ENCODE results near the gene ATOH7.

Gene ATOH7

GRCh38 chr10:68194290-68194689 is 37.6 kb downstream of the ATOH7 start:
- no peak overlapping the region for H3K27ac ChIP-seq
- TF ChIP-seq, protein P1, sequence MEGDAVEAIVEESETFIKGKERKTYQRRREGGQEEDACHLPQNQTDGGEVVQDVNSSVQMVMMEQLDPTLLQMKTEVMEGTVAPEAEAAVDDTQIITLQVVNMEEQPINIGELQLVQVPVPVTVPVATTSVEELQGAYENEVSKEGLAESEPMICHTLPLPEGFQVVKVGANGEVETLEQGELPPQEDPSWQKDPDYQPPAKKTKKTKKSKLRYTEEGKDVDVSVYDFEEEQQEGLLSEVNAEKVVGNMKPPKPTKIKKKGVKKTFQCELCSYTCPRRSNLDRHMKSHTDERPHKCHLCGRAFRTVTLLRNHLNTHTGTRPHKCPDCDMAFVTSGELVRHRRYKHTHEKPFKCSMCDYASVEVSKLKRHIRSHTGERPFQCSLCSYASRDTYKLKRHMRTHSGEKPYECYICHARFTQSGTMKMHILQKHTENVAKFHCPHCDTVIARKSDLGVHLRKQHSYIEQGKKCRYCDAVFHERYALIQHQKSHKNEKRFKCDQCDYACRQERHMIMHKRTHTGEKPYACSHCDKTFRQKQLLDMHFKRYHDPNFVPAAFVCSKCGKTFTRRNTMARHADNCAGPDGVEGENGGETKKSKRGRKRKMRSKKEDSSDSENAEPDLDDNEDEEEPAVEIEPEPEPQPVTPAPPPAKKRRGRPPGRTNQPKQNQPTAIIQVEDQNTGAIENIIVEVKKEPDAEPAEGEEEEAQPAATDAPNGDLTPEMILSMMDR (conservative IDR thresholded peaks at IDR 0.05), result no peak
- TF ChIP-seq ZFX (IDR thresholded peaks at IDR 0.05), result no peak

DNA sequence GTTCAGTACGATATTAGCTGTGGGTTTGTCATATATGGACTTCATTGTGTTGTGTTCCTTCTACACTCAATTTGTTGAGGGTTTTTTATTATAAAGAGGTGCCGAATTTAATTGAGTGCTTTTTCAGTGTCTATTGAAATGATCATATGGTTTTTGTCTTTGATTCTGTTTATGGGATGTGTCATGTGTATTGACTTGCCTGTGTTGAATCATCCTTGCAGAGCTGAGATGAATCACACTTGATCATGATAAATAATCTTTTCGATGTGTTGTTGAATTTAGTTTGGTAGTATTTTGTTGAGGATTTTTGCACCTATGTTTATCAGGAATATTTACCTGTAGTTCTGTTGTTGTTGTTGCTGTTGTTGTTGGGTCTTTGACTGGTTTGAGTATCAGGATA is 39.8 kb downstream of the ATOH7 start:
- TF ChIP-seq, protein P1 (conservative IDR thresholded peaks at IDR 0.05), result no peak
- no peak for TF ChIP-seq ZFX (IDR thresholded peaks at IDR 0.05)
- no peak overlapping the region for H3K27ac ChIP-seq

DNA sequence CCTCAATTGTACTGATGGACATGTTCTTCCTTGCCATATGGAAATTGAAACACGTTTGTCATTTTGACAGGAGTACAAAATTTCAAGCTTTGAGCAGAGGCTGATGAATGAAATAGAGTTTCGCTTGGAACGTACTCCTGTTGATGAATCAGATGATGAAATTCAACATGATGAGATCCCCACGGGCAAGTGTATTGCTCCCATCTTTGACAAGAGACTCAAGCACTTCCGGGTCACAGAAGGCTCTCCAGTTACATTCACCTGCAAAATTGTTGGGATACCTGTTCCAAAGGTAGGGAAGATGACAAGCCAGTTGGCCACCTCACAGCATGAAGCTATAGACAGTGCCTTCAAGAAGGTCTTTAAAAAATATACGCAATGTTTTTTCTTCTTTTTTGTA is 43.1 kb downstream of the ATOH7 start:
- TF ChIP-seq ZFX (IDR thresholded peaks at IDR 0.05), result no peak
- TF ChIP-seq, protein P1 (conservative IDR thresholded peaks at IDR 0.05), result no peak
- H3K27ac ChIP-seq, result no peak overlapping the region

- no peak overlapping the region for H3K27ac ChIP-seq
- no peak for TF ChIP-seq ZFX (IDR thresholded peaks at IDR 0.05)
- TF ChIP-seq, protein P1 (conservative IDR thresholded peaks at IDR 0.05), result no peak
Measured at GRCh38 chr10:68185085-68185484, 46.8 kb downstream of the ATOH7 start.

DNA sequence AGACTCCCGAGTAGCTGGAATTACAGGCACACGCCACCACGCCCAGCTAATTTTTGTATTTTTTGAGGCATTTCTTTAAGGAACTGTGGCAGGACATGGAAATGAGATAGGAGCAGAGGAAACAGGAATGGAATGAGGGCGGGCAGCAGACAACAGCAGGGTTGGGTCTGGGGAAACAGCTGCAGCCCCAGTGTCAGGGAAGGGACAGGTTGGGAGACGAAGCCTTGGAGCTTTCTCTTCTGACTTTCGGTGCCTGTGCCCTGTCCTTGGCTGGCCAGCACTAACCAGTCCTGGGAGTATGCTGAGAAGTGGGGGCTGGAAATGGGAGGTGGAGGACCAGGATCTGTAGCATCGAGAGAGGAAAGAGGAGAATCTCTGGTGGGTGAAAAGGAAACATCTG is 47.4 kb downstream of the ATOH7 start:
- TF ChIP-seq, protein P1 (conservative IDR thresholded peaks at IDR 0.05), result no peak
- TF ChIP-seq ZFX (IDR thresholded peaks at IDR 0.05), result no peak
- H3K27ac ChIP-seq, result no peak overlapping the region

Data from C4-2B (cell line).